OCI-M1 (cell line): ENCODE data around the gene MYO1A.

Experiments
- DNase-seq: peaks from one replicate; lab custom pipeline; 2025; lab: John Stamatoyannopoulos, UW

Gene MYO1A

GRCh38 chr12:57049890-57050289 lies at the start of gene MYO1A:
MYO1A (minus strand) TSS chr12:57050129; CDS start chr12:57048323, 1,806 bp downstream.
- no peak for DNase-seq

- no peak for DNase-seq
Observed at GRCh38 chr12:57099047-57099714, 49.3 kb upstream of the MYO1A start.

GRCh38 chr12:57098546-57098945 lies 48.6 kb upstream of the MYO1A start:
- DNase-seq, result no peak

- DNase-seq, result peak; percentile 70
Observed at GRCh38 chr12:57097554-57097835, 47.6 kb upstream of the MYO1A start.

- DNase-seq, result no peak
Observed at GRCh38 chr12:57096748-57097553, 47.0 kb upstream of the MYO1A start.

- no peak for DNase-seq
Observed at GRCh38 chr12:57096099-57096572, 46.2 kb upstream of the MYO1A start.

- DNase-seq, result no peak
Observed at GRCh38 chr12:57095440-57095839, 45.5 kb upstream of the MYO1A start.

GRCh38 chr12:57094208-57095160 lies 44.6 kb upstream of the MYO1A start:
- no peak for DNase-seq

GRCh38 chr12:57093415-57094207 lies 43.7 kb upstream of the MYO1A start:
- DNase-seq, result peak; percentile 65

GRCh38 chr12:57092876-57093414 lies 43.0 kb upstream of the MYO1A start:
- no peak for DNase-seq

- no peak for DNase-seq
Observed at GRCh38 chr12:57092529-57092862, 42.6 kb upstream of the MYO1A start.

- DNase-seq, result no peak
Observed at GRCh38 chr12:57091638-57092528, 42.0 kb upstream of the MYO1A start.

GRCh38 chr12:57090924-57091637 lies 41.2 kb upstream of the MYO1A start:
- DNase-seq, result no peak

GRCh38 chr12:57090490-57090889 lies 40.6 kb upstream of the MYO1A start:
- no peak for DNase-seq

GRCh38 chr12:57089271-57090245 lies 39.6 kb upstream of the MYO1A start:
- DNase-seq, result peak; percentile 80

GRCh38 chr12:57088354-57089270 lies 38.7 kb upstream of the MYO1A start, which contains the start of gene NAB2:
NAB2 (plus strand) TSS chr12:57089114; CDS start chr12:57089272, 158 bp downstream.
- peak; percentile 96 for DNase-seq

GRCh38 chr12:57087691-57088353 lies 37.9 kb upstream of the MYO1A start:
- DNase-seq, result peak; percentile 90
